ENCODE data around the gene PITX1.
"Not testable (repeated sequence)": the region's sequence is repeated elsewhere in the genome, so short reads cannot be mapped to it uniquely, and the experiment has no call there.

PITX1 gene

DNA sequence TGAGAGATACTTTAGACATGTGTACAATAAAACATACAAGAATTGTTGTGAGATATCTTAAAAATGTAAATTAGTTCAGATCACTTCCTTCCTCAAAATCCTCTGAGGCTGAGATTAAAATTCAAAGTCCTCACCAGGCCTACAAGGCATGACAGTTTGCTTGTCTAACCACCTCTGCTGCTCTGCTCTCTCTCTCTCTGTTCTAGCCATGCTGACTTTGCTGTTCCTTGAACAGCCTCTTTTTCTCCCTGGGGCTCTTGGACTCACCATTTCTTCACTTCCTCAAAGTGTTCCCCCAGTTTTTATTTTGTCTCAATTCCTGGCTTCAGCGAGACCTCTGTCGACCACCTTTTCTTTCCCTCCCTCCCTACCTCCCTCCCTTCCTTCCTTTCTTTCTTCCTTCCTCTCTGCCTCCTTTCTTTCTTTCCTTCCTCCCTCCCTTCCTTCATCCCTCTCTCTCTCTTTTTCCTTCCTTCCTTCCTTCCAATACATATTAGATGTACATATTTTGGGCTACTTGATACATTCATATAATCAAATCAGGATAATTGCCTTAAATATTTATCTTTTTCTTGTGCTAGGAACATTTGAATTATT lies 39.4 kb downstream of the PITX1 start:
- no CpG with 5 or more reads among the region's 2 CpGs for WGBS (ENCODE audit: insufficient coverage, insufficient read length)
- Histone ChIP-seq H3K4me1 (ENCODE audit: control insufficient read depth, insufficient read depth, low read length) (peaks cover 2% of the 10 kb centered on the region; the same call in 1 of the 2 replicates), H3K9me3 (ENCODE audit: control insufficient read depth, insufficient read depth, low read length) (no peaks in the 10 kb centered on the region)

DNA sequence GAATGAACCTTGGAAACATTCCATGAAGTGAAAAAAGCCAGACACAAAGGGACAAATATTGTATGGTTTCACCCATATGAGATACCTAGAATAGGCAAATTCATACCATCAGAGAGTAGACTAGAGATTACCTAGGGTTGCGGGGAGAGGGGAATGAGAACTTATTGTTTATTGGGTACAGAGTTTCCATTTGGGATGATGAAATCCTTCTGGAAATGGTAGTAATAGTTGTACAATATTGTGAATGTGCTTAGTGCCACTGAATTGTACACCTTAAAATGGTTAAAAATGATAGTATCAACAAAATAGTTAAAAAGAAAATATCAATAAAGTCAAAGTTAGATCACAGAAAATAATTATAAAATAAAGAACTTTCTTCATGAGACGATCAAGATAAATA lies 40.9 kb downstream of the PITX1 start:
- no peak for DNase-seq (ENCODE audit: low read depth, low spot score)
- no peak overlapping the region for H3K27ac ChIP-seq (ENCODE audit: low read length)
- H3K4me1 ChIP-seq (ENCODE audit: control insufficient read depth, insufficient read depth, low read length) = peaks cover 2% of the 10 kb centered on the region; the same call in 1 of the 2 replicates
- no peaks in the 10 kb centered on the region for H3K36me3 ChIP-seq (ENCODE audit: control insufficient read depth, insufficient read depth, low read length)
- no peak overlapping the region for H3K4me3 ChIP-seq (ENCODE audit: low read length)
- no peaks in the 10 kb centered on the region for H3K27me3 ChIP-seq (ENCODE audit: control insufficient read depth, insufficient read depth, low read length)
- H3K9me3 ChIP-seq (ENCODE audit: control insufficient read depth, insufficient read depth, low read length) = no peaks in the 10 kb centered on the region
- no CpG with 5 or more reads among the region's 2 CpGs for WGBS (ENCODE audit: insufficient coverage, insufficient read length)

More for the DNA sequence above, 39.4 kb downstream of the PITX1 start:
- Histone ChIP-seq H3K27ac (ENCODE audit: low read length) (no peak overlapping the region), H3K27me3 (ENCODE audit: control insufficient read depth, insufficient read depth, low read length) (no peaks in the 10 kb centered on the region), H3K4me3 (ENCODE audit: low read length) (no peak overlapping the region), H3K36me3 (ENCODE audit: control insufficient read depth, insufficient read depth, low read length) (no peaks in the 10 kb centered on the region)
- DNase-seq (ENCODE audit: low read depth, low spot score) = no peak

DNA sequence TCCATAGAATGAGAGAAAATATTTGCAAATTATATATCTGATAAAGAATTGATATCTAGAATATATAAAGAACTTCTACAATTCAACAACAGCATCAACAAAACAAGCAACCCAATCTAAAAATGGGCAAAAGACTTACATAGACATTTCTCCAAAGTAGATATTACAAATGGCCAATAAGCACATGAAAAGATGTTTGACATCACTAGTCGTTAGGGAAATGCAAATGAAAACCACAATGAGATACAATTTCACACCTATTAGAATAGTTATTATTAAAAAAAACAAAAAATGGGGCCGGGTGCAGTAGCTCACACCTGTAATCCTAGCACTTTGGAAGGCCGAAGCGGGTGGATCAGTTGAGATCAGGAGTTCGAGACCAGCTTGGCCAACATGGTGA lies 41.9 kb downstream of the PITX1 start:
- H3K4me1 ChIP-seq (ENCODE audit: control insufficient read depth, insufficient read depth, low read length) = peaks cover 2% of the 10 kb centered on the region; the same call in 1 of the 2 replicates
- DNase-seq (ENCODE audit: low read depth, low spot score) = no peak
- H3K27me3 ChIP-seq (ENCODE audit: control insufficient read depth, insufficient read depth, low read length) = no peaks in the 10 kb centered on the region
- H3K4me3 ChIP-seq (ENCODE audit: low read length) = no peak overlapping the region
- H3K9me3 ChIP-seq (ENCODE audit: control insufficient read depth, insufficient read depth, low read length) = no peaks in the 10 kb centered on the region
- H3K27ac ChIP-seq (ENCODE audit: low read length) = no peak overlapping the region
- WGBS (ENCODE audit: insufficient coverage, insufficient read length) = no CpG with 5 or more reads among the region's 5 CpGs
- H3K36me3 ChIP-seq (ENCODE audit: control insufficient read depth, insufficient read depth, low read length) = no peaks in the 10 kb centered on the region

DNA sequence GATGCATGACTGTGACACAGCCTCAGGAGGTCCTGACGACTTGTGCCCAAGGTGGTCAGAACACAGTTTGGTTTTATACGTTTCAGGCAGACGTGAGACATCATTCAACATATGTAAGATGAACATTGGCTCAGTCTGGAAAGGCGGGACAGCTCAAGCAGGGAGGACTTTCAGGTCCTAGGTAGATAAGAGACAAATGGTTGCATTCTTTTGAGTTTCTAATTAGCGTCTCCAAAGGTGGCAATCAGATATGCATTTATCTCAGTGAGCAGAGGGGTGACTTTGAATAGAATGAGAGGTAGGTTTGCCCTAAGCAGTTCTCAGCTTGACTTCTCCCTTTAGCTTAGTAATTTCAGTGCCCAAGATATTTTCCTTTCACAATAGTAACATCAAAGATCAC lies 43.8 kb downstream of the PITX1 start:
- not testable (repeated sequence) for H3K27ac ChIP-seq (ENCODE audit: low read length); H3K27me3 ChIP-seq (ENCODE audit: control insufficient read depth, insufficient read depth, low read length); H3K4me1 ChIP-seq (ENCODE audit: control insufficient read depth, insufficient read depth, low read length); H3K4me3 ChIP-seq (ENCODE audit: low read length); H3K36me3 ChIP-seq (ENCODE audit: control insufficient read depth, insufficient read depth, low read length); H3K9me3 ChIP-seq (ENCODE audit: control insufficient read depth, insufficient read depth, low read length); DNase-seq (ENCODE audit: low read depth, low spot score)
- no CpG with 5 or more reads among the region's 5 CpGs for WGBS (ENCODE audit: insufficient coverage, insufficient read length)

DNA sequence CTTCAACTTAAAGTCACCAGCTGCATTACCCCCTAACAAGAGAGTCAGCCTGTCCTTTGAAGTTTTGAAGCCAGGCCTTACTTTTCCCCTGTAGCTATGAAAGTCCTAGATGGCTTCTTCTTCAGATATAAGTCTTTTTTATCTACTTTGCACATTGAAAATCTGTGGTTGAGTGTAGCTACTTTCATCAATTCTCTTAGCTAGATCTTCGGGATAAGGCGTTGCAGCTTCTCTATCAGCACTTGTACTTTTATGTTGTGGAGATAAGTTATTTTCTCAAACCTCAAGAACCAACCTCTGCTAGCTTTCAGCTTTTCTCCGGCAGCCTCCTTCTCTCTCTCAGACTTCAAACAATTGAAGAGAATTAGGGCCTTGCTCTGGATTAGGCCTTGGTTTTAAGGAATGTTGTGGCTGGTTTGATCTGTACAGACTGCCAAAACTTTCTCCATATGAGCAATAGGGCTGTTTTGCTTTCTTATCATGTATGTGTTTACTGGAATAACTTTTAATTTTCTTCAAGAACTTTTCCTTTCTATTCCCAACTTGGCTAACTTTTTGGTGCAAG lies 44.7 kb downstream of the PITX1 start:
- Histone ChIP-seq H3K27me3 (ENCODE audit: control insufficient read depth, insufficient read depth, low read length) (no peaks in the 10 kb centered on the region), H3K27ac (ENCODE audit: low read length) (no peak overlapping the region), H3K9me3 (ENCODE audit: control insufficient read depth, insufficient read depth, low read length) (no peaks in the 10 kb centered on the region), H3K4me3 (ENCODE audit: low read length) (no peak overlapping the region), H3K4me1 (ENCODE audit: control insufficient read depth, insufficient read depth, low read length) (peaks cover 2% of the 10 kb centered on the region; the same call in 1 of the 2 replicates), H3K36me3 (ENCODE audit: control insufficient read depth, insufficient read depth, low read length) (no peaks in the 10 kb centered on the region)
- no peak for DNase-seq (ENCODE audit: low read depth, low spot score)
- no CpG with 5 or more reads among the region's 3 CpGs for WGBS (ENCODE audit: insufficient coverage, insufficient read length)

DNA sequence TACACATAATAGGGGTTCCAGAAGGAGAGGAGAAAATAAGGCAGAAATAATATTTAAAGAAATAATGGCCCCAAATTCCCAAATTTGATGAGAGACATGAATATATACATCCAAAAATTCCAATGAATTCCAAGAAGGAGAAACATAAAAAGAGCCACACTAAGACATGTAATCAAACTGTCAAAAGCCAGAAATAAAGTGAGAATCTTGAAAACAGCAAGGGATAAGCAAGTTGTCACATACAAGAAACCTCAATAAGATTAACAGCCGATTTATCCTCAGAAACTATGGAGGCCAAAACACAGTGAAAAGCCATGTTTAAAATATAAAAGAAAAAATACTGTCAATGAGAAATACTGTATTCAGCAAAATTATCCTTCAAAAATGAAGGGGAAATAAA lies 51.8 kb downstream of the PITX1 start:
- H3K27me3 ChIP-seq (ENCODE audit: control insufficient read depth, insufficient read depth, low read length) = no peaks in the 10 kb centered on the region
- DNase-seq (ENCODE audit: low read depth, low spot score) = no peak
- no peaks in the 10 kb centered on the region for H3K9me3 ChIP-seq (ENCODE audit: control insufficient read depth, insufficient read depth, low read length)
- no peaks in the 10 kb centered on the region for H3K36me3 ChIP-seq (ENCODE audit: control insufficient read depth, insufficient read depth, low read length)
- no peak overlapping the region for H3K4me3 ChIP-seq (ENCODE audit: low read length)
- H3K4me1 ChIP-seq (ENCODE audit: control insufficient read depth, insufficient read depth, low read length) = no peaks in the 10 kb centered on the region
- WGBS (ENCODE audit: insufficient coverage, insufficient read length) = no CpG with 5 or more reads among the region's 1 CpG
- no peak overlapping the region for H3K27ac ChIP-seq (ENCODE audit: low read length)

DNA sequence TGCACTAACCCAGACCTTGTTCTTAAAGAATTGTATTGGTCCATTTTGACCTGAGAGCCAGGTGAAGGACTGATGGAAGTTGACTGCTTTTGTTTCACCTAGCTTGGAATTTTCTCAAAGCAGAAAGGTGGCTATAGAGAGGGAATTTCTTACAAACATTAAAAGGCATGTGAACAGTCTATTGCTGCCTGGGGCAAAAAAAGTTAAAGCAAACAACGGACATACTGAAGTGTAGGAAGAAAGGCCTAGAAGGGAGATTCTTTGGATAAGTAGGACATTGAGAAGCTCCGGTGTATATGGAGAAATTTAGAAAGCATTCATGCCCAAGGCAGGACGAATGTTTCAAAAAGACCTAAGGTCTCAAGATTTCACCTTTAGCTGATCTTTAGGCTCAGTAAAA lies 54.6 kb downstream of the PITX1 start:
- H3K27me3 ChIP-seq (ENCODE audit: control insufficient read depth, insufficient read depth, low read length) = no peaks in the 10 kb centered on the region
- no CpG with 5 or more reads among the region's 3 CpGs for WGBS (ENCODE audit: insufficient coverage, insufficient read length)
- no peak overlapping the region for H3K27ac ChIP-seq (ENCODE audit: low read length)
- H3K4me1 ChIP-seq (ENCODE audit: control insufficient read depth, insufficient read depth, low read length) = no peaks in the 10 kb centered on the region
- no peaks in the 10 kb centered on the region for H3K36me3 ChIP-seq (ENCODE audit: control insufficient read depth, insufficient read depth, low read length)
- H3K9me3 ChIP-seq (ENCODE audit: control insufficient read depth, insufficient read depth, low read length) = no peaks in the 10 kb centered on the region; the same call in 1 of the 2 replicates
- H3K4me3 ChIP-seq (ENCODE audit: low read length) = no peak overlapping the region
- DNase-seq (ENCODE audit: low read depth, low spot score) = no peak

Measured in iPS DF 6.9 (cell line).